ENCODE data around the gene LCN6.
"Not testable (repeated sequence)": the region's sequence is repeated elsewhere in the genome, so short reads cannot be mapped to it uniquely, and the experiment has no call there.

Gene LCN6

GRCh38 chr9:136785565-136786355, 37.4 kb upstream of the LCN6 start:
- in situ Hi-C loops (cut with MboI; ENCODE audit: low sequenced_read_pairs): loop anchor here (25.0 kb wide), 1 partner anchor 252 kb away; the partner anchor contains the start of genes ABCA2, FUT7 and NPDC1

DNA sequence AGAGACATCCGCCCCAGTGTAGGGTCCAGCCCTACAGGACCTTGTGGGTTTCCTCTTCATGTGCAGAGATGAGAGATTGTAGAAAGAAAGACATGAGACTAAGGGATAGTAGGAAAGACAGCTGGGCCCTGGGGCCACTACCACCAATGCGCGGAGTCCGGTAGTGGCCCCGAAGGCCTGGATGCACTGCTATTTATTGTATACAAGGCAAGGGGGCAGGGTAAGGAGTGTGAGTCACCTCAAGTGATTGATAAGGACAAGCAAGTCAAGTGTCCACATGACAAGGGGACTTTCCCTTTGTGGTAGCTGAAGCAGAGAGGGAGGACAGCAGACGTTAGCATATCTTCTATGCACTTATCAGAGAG, 36.7 kb upstream of the LCN6 start:
- in situ Hi-C loops (cut with MboI; ENCODE audit: low sequenced_read_pairs): loop anchor here (25.0 kb wide), 1 partner anchor 252 kb away; the partner anchor contains the start of genes ABCA2, FUT7 and NPDC1

DNA sequence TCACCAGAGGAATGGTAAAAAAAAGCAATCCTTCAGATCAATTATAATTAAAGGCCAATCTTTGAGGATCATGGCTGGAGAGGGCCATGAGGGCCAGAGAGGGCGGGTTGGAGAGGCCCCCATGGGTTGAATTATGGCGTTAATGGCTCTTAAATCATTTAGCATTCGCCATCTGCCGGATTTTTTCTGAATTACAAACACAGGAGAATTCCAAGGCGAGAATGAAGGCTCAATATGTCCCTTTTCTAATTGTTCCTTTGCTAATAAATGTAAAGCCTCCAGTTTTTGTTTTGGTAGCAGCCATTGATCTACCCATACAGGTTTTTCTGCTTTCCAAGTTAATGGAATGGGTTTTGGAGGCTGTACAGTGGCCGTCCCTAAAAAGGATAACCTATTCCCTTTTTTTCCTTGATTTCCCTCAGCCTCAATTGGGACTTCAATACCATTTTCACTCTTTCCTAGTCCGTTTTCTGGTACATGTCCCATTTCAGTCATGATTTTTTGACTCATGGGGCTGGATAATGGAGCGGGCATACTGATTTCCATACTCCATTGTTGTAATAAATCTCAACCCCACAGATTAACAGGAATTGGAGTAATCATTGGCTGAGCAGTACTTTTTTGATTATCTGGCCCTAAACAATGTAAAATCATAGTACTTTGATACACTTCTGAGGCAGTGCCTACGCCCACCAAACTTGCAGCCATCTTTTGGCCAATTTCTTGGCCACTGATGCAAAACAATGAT, 36.1 kb upstream of the LCN6 start:
- in situ Hi-C loops (cut with MboI; ENCODE audit: low sequenced_read_pairs): loop anchor here (25.0 kb wide), 1 partner anchor 253 kb away; the partner anchor contains the start of genes ABCA2, FUT7 and NPDC1

DNA sequence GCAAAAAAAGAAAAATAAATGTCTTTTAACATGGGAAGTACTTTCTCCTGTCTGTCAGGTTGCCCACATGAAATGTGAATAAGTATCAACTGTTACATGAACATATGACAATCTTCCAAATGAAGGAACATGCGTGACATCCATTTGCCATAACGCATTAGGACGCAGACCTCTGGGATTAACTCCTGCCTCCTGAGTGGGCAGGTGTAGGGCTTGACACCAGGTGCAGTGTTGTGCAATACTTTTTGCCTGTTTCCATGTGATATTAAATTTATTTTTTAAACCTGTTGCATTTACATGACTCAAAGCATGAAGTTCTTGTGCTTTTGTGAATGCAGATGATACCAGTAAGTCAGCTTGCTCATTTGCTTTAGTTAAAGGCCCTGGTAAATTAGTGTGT, 34.1 kb upstream of the LCN6 start:
- in situ Hi-C loops (cut with MboI; ENCODE audit: low sequenced_read_pairs): loop anchor here (25.0 kb wide), 1 partner anchor 255 kb away; the partner anchor contains the start of genes ABCA2, FUT7 and NPDC1

- in situ Hi-C loops (cut with MboI; ENCODE audit: low sequenced_read_pairs): loop anchor here (25.0 kb wide), 1 partner anchor 257 kb away; the partner anchor contains the start of genes ABCA2, FUT7 and NPDC1
Observed at GRCh38 chr9:136779808-136780207, 31.5 kb upstream of the LCN6 start.

- in situ Hi-C loops (cut with MboI; ENCODE audit: low sequenced_read_pairs): loop anchor here (25.0 kb wide), 1 partner anchor 260 kb away; the partner anchor contains the start of genes ABCA2, FUT7 and NPDC1
Observed at GRCh38 chr9:136777359-136777758, 29.0 kb upstream of the LCN6 start.

- in situ Hi-C loops (cut with MboI; ENCODE audit: low sequenced_read_pairs): loop anchor here (25.0 kb wide), 1 partner anchor 260 kb away; the partner anchor contains the start of genes ABCA2, FUT7 and NPDC1
Observed at GRCh38 chr9:136776947-136777346, 28.6 kb upstream of the LCN6 start.

- in situ Hi-C loops (cut with MboI; ENCODE audit: low sequenced_read_pairs): loop anchor here (25.0 kb wide), 1 partner anchor 262 kb away; the partner anchor contains the start of genes ABCA2, FUT7 and NPDC1
Observed at GRCh38 chr9:136775191-136775590, 26.9 kb upstream of the LCN6 start.

- in situ Hi-C loops (cut with MboI; ENCODE audit: low sequenced_read_pairs): loop anchor here (25.0 kb wide), 1 partner anchor 263 kb away; the partner anchor contains the start of genes ABCA2, FUT7 and NPDC1
Observed at GRCh38 chr9:136774416-136775045, 26.2 kb upstream of the LCN6 start.

GRCh38 chr9:136773386-136774044, 25.2 kb upstream of the LCN6 start:
- in situ Hi-C loops (cut with MboI; ENCODE audit: low sequenced_read_pairs): no loop called here

- in situ Hi-C loops (cut with MboI; ENCODE audit: low sequenced_read_pairs): no loop called here
Observed at GRCh38 chr9:136771907-136772415, 23.6 kb upstream of the LCN6 start.

DNA sequence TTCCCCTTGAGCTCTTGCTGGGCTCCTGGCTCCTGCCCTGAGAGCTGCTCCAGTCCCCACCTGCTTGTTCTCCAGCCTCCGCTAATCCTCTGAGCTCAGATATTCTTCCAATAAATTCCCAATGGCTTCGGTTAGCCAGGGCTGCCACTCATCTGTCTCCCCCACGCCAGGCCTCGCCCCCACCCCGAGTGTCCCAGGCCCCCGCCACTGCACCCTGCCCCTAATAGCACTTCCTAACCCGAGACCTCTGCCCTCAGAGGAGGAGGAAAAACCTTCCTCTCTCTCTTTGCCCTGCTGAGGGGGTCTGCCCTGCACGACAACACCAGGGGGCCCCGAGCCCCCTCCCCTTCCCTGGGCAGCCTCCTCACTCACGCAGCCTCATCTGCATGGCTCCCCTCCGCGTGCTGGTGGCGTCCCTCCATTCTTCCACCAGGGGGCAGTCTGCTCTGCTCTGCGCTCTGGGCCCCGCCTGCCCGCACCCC, 21.4 kb upstream of the LCN6 start:
- in situ Hi-C loops (cut with MboI; ENCODE audit: low sequenced_read_pairs): no loop called here

- in situ Hi-C loops (cut with MboI; ENCODE audit: low sequenced_read_pairs): not testable (repeated sequence)
Observed at GRCh38 chr9:136766410-136767120, 18.2 kb upstream of the LCN6 start.

DNA sequence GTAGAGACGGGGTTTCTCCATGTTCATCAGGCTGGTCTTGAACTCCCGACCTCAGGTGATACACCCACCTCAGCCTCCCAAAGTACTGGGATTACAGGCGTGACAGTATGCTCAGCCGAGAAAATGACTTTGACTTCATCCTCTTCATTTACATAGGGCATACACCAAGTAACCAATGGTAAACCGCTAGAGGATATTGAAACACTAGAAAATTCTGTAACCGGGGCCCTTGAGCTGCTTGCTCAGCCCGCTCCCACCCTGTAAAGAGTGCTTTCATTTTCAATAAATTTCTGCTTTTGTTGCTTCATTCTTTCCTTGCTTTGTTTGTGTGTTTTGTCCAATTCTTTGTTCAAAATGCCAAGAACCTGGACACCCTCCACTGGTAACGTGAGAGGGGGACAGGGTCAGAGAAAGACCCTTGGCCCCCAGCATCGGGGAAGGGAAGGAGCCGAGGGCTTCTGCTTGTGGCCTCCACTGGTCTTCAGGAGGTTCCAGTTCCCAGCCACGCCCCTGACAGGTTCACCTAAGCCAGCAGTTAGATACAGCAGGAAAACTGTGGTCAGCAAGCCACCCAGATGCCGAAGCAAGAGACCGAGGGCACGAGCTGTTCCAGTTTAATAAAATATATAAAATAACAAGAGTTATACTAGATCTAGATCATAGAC, 17.6 kb upstream of the LCN6 start:
- in situ Hi-C loops (cut with MboI; ENCODE audit: low sequenced_read_pairs): not testable (repeated sequence)

DNA sequence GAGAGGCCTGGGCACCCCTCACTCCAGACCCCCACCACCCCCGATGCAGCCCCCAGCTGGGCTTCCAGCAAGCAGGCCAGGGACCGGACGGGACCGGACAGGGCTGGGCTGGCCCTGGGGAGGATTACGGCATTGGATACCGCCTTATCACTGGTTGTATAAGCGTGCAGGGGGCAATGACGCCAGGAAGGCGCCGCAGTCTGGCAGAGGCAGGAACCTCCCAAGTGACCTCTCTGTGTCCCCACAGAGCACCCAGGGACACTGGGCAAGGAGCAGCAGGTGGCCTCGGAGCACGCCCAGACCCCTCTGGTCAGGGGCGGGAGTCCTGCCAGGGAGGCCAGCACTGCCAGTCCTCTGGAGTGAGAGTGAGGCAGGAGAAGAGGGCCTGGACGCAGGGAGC, 16.7 kb upstream of the LCN6 start:
- in situ Hi-C loops (cut with MboI; ENCODE audit: low sequenced_read_pairs): no loop called here

GRCh38 chr9:136764301-136764891, 16.1 kb upstream of the LCN6 start, which contains the start of gene LCN15:
LCN15 (minus strand) TSS chr9:136764518; CDS start chr9:136764488, 30 bp downstream.
- in situ Hi-C loops (cut with MboI; ENCODE audit: low sequenced_read_pairs): no loop called here

GRCh38 chr9:136763649-136764035, 15.3 kb upstream of the LCN6 start:
- in situ Hi-C loops (cut with MboI; ENCODE audit: low sequenced_read_pairs): no loop called here

GRCh38 chr9:136762915-136763648, 14.8 kb upstream of the LCN6 start:
- in situ Hi-C loops (cut with MboI; ENCODE audit: low sequenced_read_pairs): no loop called here
